HG02973 (cell line): ENCODE measurements around the gene CBX3.
A peak's percentile ranks its signal among the peaks of the same experiment; 100 is the strongest.
"Not testable (repeated sequence)": the region's sequence is repeated elsewhere in the genome, so short reads cannot be mapped to it uniquely, and the experiment has no call there.

Experiments
- ATAC-seq: cut with Tn5 transposase; IDR thresholded peaks from one replicate; pipeline ENCODE4 v1.9.1; 2021; ENCODE audit warnings: moderate library complexity; ENCODE audit not compliant: unreplicated experiment

Gene CBX3

GRCh38 chr7:26200444-26201246, 900 bp upstream of the CBX3 start, which contains the start of gene HNRNPA2B1:
Gene HNRNPA2B1 (minus strand): TSS chr7:26200746. CDS start chr7:26200577, 169 bp downstream.
- ATAC-seq, result peak; percentile 47

GRCh38 chr7:26202019-26202990, 760 bp downstream of the CBX3 start:
- ATAC-seq, result peak; percentile 3

- no peak for ATAC-seq
Measured at GRCh38 chr7:26203016-26203415, 1.5 kb downstream of the CBX3 start.

- ATAC-seq, result no peak
Measured at GRCh38 chr7:26208040-26208439, 6.5 kb downstream of the CBX3 start.

- no peak for ATAC-seq
Measured at GRCh38 chr7:26212921-26213718, 11.6 kb downstream of the CBX3 start.

GRCh38 chr7:26213807-26214515, 12.4 kb downstream of the CBX3 start:
- no peak for ATAC-seq

- no peak for ATAC-seq
Measured at GRCh38 chr7:26216049-26216448, 14.5 kb downstream of the CBX3 start.

- no peak for ATAC-seq
Measured at GRCh38 chr7:26224359-26224758, 22.8 kb downstream of the CBX3 start.

GRCh38 chr7:26227987-26228386, 26.4 kb downstream of the CBX3 start:
- ATAC-seq, result no peak

- no peak for ATAC-seq
Measured at GRCh38 chr7:26233902-26234511, 32.5 kb downstream of the CBX3 start.

GRCh38 chr7:26237035-26237807, 35.7 kb downstream of the CBX3 start:
- no peak for ATAC-seq

GRCh38 chr7:26238032-26238431, 36.5 kb downstream of the CBX3 start:
- no peak for ATAC-seq

- ATAC-seq, result no peak
Measured at GRCh38 chr7:26245150-26245549, 43.6 kb downstream of the CBX3 start.

GRCh38 chr7:26250239-26250638, 48.7 kb downstream of the CBX3 start:
- no peak for ATAC-seq

GRCh38 chr7:26261866-26262265, 60.3 kb downstream of the CBX3 start:
- ATAC-seq, result not testable (repeated sequence)
